ENCODE data around the gene MUL1. TPM values are rescaled to one million over a fixed set of nuclear protein-coding genes. Genes with fewer than 3 reads are reported as not detected.
A peak's percentile ranks its signal among the peaks of the same experiment; 100 is the strongest.

MUL1 gene
- total RNA-seq, 1 experiment from 2014 or later, result 25.5 TPM

DNA sequence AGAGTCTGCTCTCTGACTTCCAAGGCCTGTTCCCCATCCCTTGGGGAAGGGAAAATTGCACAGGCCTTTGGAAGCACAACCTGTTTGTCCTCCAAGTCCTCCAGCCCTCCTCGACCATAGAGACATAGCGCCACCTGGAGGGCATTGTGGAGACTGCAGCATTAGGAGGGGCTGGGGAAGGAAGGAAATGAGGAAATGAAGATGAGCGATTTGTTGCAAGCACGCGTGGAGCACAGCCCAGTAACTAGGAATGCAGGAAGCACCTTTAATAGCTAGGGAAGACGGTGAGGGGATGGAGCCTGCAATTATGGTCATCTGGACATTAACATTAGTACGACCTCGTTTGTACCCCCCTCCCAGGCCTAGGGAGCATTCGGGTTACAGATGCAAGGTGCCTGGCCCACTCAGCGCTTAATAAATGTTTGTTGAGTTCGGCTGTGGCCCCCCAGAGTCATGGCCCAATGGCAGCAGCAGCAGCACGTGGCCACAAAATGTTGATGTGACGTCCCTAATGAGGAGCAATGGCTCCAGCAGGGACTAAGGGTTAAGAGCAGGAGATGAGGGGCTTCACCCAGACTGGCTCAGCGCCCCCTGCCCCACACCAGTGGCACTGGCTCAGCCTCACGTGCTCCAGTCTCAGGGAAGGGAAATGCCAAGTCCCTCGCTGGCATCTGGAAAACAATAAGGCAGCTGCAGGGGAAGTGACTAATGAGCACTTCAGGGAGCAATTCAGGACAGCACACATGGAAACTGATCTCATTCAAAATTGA, 13.9 kb downstream of the MUL1 start:
- in situ Hi-C loops (cut with HindIII; ENCODE audit: low pct_unique_long_range_greater_than_20kb, low sequenced_read_pairs), result no loop called here
- peak; percentile 85 for DNase-seq (ENCODE audit: low read depth, low spot score)

DNA sequence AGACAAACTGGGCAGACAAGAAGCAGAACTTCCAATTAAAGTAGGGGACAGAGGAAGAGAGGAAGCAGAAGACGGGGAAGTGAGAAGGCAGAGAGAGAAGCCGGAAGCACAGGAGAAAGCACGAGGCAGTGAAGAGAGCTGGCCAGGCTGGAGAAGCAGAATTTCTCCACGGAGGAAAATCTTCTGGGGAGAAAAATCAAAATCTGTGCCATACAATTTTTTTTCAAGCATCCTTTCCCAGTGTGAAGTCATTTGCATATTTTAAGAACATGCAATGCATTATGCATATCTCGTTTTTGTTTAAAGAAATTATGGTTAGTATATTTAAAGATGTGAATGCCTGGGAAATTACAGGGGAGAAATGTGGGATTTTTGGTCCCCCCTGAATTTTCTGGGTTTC, 14.6 kb downstream of the MUL1 start:
- in situ Hi-C loops (cut with HindIII; ENCODE audit: low pct_unique_long_range_greater_than_20kb, low sequenced_read_pairs), result no loop called here

DNA sequence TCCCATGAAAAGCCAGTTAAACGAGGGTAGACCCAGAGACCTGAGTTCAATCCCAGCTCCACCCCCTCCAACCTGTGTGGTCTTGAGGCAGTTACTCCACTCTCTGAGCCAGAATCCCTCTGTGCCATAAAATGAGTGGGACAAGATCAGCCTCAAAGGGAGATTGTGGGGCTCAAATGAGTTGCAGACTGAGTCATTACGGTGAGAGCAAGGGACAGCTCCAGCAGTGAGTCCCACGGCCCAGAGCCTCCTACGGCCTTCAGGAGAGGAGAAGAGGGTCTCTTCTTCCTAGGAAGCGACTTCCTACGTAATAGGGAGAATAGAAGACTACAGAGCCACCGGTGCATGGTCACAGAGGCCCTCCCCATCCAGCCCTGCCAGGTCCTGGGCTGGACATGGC, 15.2 kb downstream of the MUL1 start:
- no peak for DNase-seq (ENCODE audit: low read depth, low spot score)
- in situ Hi-C loops (cut with HindIII; ENCODE audit: low pct_unique_long_range_greater_than_20kb, low sequenced_read_pairs), result no loop called here

More for the DNA sequence above, 14.6 kb downstream of the MUL1 start:
- DNase-seq (ENCODE audit: low read depth, low spot score), result no peak

DNA sequence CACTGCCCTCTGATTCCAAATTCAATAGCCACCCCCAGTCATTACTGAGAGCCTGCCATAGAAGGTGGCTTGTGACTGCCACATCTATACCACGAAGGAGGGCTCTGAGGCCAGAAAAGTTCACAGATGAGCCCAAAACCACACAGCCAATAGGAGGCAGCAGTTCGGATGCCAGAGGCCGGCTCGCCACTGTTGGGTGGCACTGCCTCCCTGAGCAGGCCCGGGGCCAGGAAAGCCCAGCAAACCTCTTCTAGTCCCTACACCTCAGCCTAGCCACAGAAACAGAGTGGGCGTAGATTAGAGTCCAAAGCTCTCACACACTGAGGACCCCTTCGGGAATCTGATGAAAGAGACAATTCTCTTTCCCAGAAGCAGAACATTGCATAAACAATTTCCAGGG, 16.1 kb downstream of the MUL1 start:
- in situ Hi-C loops (cut with HindIII; ENCODE audit: low pct_unique_long_range_greater_than_20kb, low sequenced_read_pairs), result no loop called here

DNA sequence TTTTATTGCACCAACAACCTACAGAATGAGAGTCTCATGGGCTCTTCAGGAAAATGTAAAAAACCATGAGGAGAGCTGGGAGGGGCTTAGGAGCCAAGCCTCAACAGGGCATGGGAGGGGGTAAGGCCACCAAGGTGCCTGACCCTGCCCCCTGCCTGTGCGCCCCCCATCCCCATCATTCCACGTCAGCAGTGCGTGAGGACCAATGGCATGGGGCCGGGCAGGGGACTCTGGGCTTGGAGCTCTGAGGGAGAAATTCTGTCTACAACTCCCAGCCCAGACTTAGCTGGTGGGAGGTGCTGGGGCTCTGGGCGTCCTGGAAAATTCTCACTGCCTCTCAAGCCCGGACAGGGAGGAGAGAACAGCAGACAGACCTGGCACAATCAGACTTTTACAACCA, 16.8 kb downstream of the MUL1 start:
- in situ Hi-C loops (cut with HindIII; ENCODE audit: low pct_unique_long_range_greater_than_20kb, low sequenced_read_pairs), result no loop called here
- no peak for DNase-seq (ENCODE audit: low read depth, low spot score)

More for the DNA sequence above, 16.1 kb downstream of the MUL1 start:
- no peak for DNase-seq (ENCODE audit: low read depth, low spot score)

DNA sequence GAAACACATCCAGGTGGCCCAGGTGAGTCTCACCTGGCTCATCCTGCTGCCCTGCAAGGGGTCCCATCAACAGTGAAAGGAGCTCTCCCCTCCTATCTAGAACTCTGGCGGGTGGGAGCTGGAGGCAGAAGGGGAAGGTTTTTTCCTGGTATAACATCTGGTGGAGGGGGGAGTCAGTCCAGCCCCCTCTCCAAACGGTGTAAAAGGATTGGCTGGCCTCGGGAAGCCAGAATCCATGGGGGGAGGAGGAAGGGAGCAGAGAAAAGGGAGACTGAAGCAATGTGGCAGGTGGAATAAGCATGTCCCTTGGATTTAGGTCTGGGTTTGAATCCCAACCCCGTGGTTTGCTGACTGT, 20.7 kb downstream of the MUL1 start:
- in situ Hi-C loops (cut with HindIII; ENCODE audit: low pct_unique_long_range_greater_than_20kb, low sequenced_read_pairs), result no loop called here
- DNase-seq (ENCODE audit: low read depth, low spot score), result no peak

DNA sequence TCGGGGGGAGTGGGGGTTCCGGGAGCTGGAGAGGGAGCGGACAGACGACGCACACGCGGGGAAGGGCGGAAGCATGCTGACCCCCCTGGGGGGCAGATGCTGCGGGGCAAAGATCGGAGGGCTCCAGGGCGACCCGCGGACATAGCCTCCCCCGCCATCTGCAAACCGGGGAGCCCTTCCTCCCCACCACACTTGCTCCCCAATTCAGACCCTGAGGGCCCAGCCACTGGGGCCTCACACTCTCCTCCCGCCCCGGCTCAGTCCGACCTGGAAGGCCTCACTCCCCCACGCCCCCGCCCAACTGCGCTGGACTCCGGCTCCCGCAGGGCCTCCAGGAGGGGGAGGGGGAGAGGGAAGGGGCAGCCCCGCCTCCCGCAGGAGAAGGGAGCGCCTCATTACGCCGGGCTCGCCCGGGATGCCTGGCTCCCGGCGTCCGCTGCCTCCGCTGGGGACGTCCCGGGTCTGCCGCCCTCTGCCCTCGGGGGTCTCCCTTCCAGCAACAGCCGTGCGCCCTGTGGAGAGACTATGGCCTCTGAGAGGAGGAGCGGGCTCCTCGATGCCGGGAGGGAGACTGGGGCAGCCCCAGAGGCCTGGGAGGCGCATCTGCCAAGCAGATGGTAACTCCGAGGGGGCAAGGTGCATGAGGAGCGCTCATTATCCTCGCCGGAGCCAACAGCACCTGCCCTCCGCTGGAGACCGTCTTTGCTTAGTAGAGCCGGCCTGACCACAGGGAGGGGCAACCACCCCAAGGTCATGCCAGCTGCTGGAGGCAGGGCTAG, 21.3 kb downstream of the MUL1 start:
- peak; percentile 20 for DNase-seq (ENCODE audit: low read depth, low spot score)
- in situ Hi-C loops (cut with HindIII; ENCODE audit: low pct_unique_long_range_greater_than_20kb, low sequenced_read_pairs), result no loop called here

DNA sequence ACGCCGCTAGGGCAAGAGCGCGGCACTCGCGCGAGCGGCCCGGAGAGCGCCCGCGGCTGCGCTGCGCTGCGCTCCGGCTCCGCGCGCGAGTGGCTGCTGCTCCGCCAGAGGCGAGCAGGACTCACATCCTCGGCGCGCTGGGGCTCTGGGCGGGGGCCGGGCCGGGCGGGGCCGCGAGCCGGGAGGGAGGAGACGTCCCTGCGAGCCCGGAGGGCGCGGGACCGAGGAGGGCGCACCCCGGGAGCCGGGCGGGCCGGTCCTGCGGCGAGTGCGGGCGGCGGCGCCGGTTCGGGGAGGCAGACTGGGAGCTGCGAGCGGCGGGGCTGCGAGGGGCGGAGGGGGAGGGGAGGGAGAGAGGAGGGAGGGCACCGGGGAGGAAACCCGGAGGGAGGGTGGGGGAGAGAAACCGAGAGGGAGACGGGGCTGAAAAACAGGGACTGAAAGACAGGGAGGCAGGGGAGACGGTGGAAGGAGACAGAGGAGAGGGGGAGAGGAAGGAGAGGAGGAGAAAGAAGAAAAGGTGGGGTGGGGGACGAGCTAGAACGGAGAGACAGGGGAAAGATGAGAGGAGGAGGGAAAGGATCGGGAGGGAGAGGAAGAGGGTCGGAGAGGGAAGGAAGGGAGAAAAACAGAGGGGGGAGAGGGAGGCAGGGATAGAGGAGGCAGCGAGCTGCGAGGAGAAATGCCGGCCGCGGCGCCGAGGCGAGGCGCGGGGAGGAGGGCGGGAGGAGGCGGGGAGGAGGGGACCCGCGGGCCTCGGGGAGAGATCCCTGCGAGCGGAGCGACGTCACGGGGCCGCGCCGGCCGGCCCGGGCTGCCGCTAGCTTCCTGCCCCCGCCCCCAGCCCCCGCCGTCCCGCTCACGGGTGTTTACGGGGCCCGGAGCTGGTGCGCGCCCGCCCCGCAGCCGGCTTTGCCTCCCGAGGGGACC, 22.2 kb downstream of the MUL1 start, which contains the start of gene CAMK2N1:
TSS of gene CAMK2N1 (minus strand) at position 684 of the 930 bp plus-strand sequence. CDS start 831 bp downstream, outside the sequence.
- peak; percentile 54 for DNase-seq (ENCODE audit: low read depth, low spot score)
- in situ Hi-C loops (cut with HindIII; ENCODE audit: low pct_unique_long_range_greater_than_20kb, low sequenced_read_pairs), result no loop called here

DNA sequence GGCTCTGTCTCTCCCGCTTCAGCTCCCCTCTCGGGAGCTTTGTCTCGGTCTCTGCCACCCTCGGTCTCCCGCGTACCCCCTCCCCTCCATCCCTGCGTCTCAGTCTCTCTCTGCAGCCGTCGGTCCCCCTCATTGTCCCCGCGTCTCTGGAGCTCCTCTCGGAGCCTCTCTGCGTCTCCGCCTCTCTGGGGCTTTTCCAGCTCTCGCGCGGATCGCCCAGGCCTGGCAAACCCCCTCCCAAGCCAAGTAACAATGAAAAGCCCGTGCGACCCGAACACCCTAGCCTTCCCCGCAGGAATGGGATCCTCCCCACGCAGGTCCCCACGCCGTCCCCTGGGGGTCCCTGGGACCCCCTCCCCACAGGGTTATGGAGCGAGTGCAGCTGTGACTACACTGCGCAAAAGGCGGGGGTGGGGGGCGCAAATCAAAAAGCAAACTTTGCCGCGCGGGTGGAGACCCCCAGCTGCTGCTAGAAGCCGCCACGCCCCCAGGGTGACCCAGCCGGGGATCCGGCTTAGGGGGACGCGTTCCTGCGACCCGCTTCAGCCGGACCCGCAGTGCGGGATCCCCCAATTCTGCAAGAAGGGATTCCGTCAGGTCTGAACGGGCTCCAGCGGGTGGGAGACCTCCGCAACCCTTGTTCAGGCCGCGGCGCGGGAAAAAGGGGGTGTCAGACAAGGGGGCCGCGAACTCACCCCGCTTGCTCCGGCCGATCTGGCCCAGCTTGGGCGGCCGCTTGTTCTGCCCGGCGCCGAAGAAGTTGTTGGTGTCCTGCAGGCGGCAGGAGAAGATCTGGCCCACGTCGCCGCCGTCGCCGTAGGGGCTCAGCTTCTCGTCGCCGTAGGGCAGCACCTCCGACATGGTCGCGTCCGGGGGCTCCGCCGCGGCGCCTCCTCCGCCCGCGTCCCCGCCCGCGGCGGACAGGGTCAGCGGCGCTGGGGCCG, 23.2 kb downstream of the MUL1 start:
- DNase-seq (ENCODE audit: low read depth, low spot score), result no peak
- in situ Hi-C loops (cut with HindIII; ENCODE audit: low pct_unique_long_range_greater_than_20kb, low sequenced_read_pairs), result no loop called here

DNA sequence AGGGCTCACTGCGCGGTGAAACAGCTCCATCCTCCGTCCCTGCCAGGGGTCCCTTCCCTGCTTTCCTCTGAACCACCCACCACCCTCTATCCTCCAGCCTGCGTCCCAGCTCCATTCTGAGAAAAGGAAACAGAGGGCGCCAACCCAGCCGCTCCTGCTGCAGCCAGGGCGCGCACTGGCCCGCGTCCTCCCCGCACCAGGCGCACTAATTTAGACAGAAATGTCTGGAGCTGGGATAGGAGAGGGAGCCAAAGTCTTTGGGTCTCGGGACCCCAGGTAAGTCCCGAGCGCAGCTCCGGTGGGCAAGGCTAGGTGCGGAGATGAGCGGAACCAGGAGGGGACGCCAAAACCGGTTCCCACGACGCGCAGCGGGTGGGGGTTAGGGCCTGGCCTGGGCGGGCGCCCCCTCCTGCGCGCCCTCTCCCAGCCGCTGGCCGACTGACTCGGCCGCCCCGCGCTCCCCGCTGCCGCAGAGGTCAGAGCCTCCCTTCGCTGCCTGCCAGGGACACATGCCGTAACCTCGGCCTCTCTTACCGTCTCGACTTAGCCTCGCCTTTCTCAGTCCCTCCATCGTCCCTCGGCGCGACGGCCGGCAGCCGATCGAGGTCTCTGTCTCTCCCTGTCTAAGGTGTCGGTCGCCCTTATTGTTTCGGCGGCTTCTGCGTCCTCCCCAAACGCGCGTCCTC, 24.0 kb downstream of the MUL1 start:
- no peak for DNase-seq (ENCODE audit: low read depth, low spot score)
- in situ Hi-C loops (cut with HindIII; ENCODE audit: low pct_unique_long_range_greater_than_20kb, low sequenced_read_pairs), result no loop called here

DNA sequence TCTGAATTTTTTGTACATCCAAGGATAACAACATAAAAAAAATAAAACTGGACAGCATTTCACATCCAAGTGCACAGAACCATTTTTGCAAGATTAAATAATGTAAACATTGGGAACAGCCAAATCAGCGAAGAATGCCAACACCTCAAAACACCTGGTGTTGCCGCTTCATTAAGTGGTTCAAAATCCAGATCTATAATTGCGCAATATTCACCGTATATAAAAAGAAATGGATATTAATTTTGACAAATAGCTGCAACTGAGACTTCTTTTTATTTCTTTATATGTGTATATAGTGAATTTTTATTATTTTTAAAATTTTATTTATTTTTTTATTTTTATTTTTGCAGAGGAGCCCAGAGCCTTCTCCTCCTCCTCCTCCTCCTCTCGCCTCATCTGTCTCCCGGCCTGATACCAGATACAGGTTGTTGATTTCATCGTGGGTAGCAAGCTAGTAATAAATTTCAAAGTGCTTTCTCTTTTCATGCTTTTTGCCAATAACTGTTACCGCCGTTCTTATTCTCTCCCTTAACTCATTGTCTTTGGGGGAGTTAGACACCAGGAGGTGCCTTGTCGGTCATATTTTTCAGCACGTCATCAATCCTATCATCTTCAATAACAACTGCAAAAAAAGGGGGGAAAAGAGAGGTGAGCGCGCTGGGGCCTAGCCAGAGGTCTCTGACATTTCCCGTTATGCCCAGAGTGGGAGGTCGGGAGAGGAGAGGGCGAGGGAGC, 24.7 kb downstream of the MUL1 start:
- in situ Hi-C loops (cut with HindIII; ENCODE audit: low pct_unique_long_range_greater_than_20kb, low sequenced_read_pairs), result no loop called here
- no peak for DNase-seq (ENCODE audit: low read depth, low spot score)

DNA sequence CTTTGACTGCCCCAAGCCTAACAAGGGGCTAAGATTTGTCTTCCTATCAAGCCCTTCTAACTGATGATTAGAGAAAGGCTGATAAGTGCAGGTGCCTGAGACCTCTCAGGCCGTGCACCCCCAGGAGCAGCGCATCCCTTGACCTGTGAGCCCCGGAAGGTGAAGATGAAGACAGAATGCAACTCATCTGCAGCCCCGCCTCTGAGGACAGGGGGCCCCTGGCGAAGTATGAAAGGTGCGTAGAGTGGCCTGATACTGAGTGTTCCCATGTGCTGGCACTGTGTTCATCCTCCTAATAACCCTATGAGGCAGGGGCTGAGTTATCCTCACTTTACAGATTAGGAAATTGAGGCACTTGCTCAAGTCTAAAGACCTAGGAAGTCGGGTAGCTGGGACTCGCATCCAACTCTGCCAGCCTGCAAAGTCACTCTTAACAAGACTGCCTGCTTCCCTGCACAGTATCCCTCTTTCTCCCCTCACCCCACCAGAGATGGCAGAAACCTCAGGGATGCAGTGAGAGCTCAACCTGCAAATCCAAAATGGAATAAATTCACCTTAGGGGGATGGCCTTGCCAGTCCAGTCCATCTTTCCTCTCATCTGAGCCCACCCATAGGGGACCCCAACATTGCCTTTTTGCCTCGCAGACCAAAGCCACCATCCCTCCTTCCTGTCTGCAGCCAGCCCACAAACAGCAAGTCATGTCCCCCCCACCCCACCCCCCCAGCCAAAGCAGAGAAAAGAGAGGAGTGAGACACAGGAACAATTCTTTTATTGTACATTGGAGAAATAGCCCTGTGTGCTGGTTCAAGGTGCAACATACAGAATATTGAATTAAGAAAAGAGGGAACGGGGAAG, 26.1 kb downstream of the MUL1 start:
- DNase-seq (ENCODE audit: low read depth, low spot score), result no peak
- in situ Hi-C loops (cut with HindIII; ENCODE audit: low pct_unique_long_range_greater_than_20kb, low sequenced_read_pairs), result no loop called here

DNA sequence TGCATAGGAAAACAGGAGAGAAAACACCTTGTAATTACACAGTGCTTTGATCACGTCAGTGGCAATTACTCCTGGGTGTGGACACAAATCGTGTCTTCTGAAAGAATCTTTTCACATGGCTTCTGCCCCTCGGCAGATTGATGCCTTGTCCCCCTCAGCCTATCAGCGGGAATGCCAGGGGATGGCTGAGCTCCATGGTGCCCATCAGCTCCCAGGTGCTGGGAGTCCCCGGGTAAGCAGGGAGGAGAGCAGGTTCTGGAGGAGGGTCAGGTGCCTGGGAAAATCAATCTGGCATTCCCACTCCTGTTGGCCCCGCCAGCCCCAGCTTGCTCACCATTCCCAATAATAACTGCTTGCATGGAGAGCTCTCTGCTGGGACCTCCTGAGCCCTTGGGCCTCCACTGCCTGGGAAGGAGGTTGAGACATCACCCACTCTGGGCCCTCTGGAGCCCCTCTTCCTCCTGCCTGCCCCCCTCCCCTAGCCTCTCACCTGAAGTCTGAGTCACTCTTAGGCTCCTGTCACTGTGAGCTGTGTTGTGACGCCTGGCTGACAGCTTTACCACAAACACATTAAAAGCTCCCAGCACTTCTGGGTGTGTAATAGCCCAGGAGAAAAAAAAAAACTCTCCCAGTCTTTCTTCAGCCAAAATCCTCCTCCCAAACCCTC, 26.9 kb downstream of the MUL1 start:
- in situ Hi-C loops (cut with HindIII; ENCODE audit: low pct_unique_long_range_greater_than_20kb, low sequenced_read_pairs), result no loop called here

DNA sequence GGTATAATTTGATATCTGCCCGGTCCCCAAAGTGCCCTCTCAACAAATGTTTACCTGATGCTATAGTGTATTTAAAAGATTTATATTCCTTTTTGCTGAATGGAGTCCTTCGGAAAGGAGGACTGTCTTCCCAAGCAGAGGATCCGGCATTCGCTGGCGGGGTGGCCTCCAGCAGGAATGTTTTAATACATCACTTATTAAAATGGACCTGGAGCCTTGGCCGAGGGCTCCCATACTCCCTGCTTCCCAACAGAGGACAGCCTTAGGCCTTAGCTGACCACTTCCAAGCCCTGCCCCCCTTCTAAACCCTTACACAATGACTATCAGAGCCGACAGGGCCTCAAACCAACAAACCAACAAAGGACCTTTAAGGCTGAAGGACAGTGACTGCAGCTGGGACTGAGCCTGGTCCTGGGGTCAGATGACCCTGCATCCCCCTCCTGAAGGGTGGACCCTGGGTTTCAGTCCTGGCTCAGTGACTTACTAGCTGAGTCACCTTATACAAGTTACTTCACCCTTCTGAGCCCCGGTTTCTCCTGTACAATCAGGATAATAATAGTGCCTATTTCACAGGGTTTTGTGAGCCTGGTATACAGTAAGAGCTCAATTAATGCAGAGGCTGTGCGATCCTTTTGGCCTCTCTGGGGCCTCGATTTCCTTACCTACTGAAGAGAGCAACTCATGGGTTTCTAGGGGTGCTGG, 27.6 kb downstream of the MUL1 start:
- in situ Hi-C loops (cut with HindIII; ENCODE audit: low pct_unique_long_range_greater_than_20kb, low sequenced_read_pairs), result no loop called here
- no peak for DNase-seq (ENCODE audit: low read depth, low spot score)

More for the DNA sequence above, 26.9 kb downstream of the MUL1 start:
- no peak for DNase-seq (ENCODE audit: low read depth, low spot score)
